ENCODE data around the gene TASOR2.

The TASOR2 gene

GRCh38 chr10:5683065-5683464, 1.6 kb upstream of the TASOR2 start:
- no peak for DNase-seq (ENCODE audit: low read depth in 3 of 3)

DNA sequence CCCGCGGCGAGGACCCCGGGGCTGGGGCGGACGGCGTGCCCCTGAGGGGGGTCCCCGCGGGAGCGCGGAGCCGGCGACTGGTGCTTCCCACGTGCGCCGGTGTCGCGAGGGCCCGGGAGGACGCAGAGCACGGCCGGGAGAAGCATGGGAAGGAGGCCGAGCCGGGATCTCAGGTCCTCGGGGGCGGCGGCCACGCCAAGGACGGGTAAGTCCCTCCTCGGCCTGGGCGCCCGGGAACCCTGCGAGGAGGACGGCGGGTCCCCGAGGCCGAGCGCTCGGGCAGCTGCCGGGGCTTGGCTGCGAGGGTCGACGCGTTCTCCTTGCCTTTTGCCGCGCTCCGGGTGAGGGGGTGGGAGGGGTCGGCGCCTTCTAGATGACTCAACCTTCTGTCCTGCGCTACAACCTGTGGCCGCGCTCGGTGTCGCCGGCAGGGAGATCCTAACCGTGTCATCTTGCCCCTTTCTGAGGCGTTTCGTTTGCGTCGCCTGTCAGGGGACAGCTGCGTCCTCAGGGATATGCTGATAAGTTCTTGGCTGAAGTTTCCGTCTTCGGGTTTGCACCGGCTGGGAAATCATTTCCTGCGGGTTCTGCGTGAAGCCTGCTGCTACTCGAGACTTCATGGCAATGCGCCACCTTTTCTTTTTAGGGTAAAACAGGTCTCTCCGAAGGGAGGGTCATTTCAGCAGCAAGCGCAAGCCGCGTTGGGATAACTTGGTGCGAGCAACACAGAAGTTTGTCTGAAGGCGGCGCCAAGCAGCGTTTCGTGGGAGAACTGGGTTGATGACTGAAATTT, 529 bp downstream of the TASOR2 start:
- DNase-seq (ENCODE audit: low read depth in 3 of 3): peak; percentile 49 to 67 (median 54)

DNA sequence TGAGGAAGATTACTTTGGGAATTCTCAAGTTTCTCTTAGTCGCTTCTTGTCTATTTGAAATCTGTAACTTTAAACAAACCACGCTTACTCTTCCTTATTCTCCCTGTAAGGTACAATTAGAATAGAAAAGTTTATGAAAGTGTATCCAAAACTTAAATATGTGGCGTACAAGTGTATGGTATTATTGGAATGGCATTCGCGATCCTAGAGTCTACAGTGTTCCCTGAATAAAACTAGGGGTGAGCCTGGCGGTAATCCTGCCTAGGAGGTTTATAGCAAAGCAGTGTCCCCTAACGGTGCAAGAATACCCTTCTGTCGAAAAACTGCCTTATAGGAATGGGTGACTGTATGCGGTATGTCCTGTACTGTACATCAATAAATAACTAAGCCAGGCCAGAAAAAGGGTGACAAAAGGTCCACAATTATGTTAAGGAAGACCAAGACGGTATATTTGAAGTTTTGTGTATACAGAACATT, 1.2 kb downstream of the TASOR2 start:
- no peak for DNase-seq (ENCODE audit: low read depth in 3 of 3)

- DNase-seq (ENCODE audit: low read depth in 3 of 3): no peak
These were observed 3.9 kb downstream of the TASOR2 start for GRCh38 chr10:5688587-5688986.

GRCh38 chr10:5691786-5692185, 7.1 kb downstream of the TASOR2 start:
- DNase-seq (ENCODE audit: low read depth in 3 of 3): no peak

DNA sequence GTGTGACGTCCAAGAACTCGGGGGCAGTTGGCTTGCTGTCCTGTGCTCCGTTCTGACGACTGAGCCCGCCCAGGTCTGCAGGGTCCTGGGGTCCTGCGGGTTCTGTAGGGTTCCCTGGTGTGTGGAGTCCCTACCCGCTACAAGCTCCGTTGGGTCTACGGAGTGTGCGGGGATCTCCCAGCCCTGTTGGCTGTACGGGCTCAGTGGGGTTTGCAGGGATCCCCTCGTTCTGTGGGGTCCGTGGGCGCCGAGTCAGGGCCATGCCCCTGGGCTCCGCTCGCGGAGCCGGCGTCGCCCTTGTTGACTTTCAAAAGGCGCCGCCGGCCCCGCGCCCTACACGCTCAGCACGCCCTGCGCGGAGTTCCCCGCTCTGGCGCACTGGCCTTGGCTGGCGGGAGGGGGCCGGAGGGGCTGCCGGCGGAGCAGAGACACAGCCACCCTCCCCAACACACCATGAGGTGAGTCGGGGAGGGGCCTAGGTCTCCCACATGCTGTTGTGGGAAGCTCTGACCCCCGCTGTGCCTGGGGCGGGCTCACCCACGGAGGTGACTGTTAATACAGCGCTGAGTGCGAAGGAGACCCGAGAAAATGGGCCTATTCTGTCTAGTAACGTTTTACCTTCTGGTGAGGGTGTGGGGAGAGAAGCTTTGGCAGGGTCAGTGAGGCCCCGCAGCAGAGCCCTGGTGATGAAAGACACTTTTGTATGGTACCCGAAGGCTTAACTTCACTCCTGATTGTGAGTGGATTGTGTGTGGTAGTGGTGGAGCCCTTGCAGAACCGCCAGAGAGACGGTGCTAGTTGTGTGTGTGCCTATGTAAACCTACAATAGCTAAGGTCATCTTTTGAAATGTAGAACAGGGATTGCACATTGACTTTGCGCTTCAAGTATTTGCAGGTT, 8.1 kb downstream of the TASOR2 start:
- peak; percentile 15 to 56 (median 44) for DNase-seq (ENCODE audit: low read depth in 3 of 3)

DNA sequence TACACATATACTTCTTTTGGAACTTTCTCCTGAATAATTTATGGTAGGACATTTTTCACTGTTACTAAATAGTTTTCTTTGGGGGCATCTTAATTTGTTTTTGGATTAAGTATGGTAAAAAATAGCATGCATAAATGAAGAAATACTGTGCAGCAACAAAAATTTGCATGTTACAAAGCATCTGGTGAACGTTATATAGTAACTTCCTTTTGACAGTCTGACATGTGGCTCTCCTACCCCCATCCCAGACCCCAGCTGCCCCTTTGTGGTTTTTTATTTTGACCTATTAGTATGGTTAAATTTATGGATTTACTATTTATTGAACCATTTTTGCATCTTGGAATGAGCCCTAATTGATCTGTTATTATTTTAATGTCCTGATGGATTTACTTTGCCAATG, 9.9 kb downstream of the TASOR2 start:
- DNase-seq (ENCODE audit: low read depth in 3 of 3): no peak

- no peak for DNase-seq (ENCODE audit: low read depth in 3 of 3)
These were observed 12.7 kb downstream of the TASOR2 start for GRCh38 chr10:5697342-5697741.

GRCh38 chr10:5698062-5698461, 13.4 kb downstream of the TASOR2 start:
- no peak for DNase-seq (ENCODE audit: low read depth in 3 of 3)

- DNase-seq (ENCODE audit: low read depth in 3 of 3): no peak
These were observed 23.7 kb downstream of the TASOR2 start for GRCh38 chr10:5708356-5708755.

DNA sequence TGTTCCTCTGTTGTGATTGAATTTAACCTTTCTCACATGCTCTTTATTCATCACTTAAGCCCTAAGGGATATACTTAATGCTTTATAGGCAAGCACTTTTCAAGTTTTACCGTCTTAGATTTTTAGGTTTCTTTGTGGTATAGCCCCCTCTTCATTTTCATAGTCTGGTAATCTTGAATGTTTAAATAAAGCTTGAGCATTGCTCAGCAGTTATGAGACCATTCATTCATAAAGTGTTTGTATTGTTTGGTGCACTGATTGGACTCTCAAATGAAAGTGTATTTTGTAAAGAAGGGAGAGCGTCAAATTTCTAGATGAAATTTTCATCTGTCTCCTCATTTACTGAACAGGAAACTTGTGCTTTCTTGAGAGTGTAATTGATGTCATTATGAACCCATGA, 25.2 kb downstream of the TASOR2 start:
- no peak for DNase-seq (ENCODE audit: low read depth in 3 of 3)

DNA sequence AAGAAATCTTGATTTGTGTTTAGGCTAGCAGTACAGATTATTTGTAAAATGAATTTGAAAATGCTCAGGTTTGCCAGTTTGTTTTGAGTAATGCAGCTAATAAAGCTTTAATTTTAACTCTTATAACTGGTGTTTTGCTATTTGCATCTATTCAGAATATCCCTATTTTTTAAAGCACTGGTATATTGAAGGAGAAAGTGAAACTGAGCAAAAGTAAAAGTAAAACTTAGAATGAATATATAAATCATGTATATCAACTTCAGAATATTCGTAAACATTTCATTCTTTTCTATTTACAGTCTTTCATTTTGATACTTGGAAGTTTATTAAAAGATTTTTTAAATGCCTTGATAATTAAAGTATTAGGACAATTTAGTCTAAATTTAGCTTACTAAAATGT, 26.2 kb downstream of the TASOR2 start:
- no peak for DNase-seq (ENCODE audit: low read depth in 3 of 3)

DNA sequence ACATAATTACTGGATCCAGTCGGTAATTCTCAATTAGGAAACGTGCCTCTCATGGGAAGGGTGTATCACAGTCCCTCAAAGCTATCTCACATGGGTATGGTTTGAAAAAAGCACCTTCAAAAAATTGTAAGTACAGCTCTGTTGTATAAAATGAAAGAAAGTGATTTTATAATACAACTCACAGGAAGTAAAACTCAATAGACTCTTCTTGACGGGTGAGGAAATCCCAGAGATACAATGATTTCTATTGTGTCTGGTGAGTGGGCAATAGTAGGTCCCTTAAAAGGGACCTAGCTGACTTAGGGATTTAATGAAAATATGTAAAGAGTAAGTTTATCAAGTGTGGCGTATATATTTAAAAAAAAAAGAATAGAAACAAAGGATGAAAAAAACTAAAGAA, 27.0 kb downstream of the TASOR2 start:
- DNase-seq (ENCODE audit: low read depth in 3 of 3): no peak

DNA sequence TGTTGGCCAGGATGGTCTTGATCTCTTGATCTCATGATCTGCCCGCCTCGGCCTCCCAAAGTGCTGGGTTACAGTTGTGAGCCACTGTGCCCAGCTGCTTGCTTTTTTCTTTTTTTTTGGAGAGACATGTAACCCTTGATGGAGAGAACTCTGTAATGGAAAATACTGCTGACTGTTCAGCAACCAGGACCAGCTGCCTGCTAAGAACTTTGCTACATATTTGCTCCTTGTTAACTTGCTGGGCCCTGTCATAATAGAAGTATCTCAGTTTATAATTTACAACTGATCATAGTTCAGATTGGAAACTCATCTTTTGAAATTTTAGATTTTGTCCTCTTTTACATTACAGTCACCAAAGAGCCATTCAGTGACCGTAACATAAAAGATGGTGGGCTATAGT, 34.9 kb downstream of the TASOR2 start:
- no peak for DNase-seq (ENCODE audit: low read depth in 3 of 3)

DNA sequence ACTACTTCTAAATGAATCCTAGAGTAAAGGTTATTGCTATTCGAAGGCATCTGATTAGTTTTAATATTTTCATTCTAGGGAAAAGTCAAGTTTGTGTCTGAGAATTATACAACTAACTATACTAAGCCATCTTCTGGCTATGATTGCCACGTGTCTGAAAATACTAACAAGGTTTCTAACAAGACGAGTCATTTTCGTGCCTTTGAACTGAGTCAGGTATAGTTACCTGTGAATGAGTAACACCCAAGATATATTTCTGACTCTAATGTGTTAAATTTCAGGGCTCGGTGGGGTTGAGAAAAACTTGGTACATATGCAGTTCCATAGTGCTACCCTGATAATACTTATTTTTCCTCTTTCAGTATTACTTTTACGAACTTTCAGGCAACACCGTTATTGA, 35.5 kb downstream of the TASOR2 start:
- no peak for DNase-seq (ENCODE audit: low read depth in 3 of 3)

- no peak for DNase-seq (ENCODE audit: low read depth in 3 of 3)
These were observed 39.1 kb downstream of the TASOR2 start for GRCh38 chr10:5723692-5724091.

GRCh38 chr10:5730766-5731165, 46.1 kb downstream of the TASOR2 start:
- no peak for DNase-seq (ENCODE audit: low read depth in 3 of 3)

GRCh38 chr10:5731559-5731958, 46.9 kb downstream of the TASOR2 start:
- no peak for DNase-seq (ENCODE audit: low read depth in 3 of 3)

DNA sequence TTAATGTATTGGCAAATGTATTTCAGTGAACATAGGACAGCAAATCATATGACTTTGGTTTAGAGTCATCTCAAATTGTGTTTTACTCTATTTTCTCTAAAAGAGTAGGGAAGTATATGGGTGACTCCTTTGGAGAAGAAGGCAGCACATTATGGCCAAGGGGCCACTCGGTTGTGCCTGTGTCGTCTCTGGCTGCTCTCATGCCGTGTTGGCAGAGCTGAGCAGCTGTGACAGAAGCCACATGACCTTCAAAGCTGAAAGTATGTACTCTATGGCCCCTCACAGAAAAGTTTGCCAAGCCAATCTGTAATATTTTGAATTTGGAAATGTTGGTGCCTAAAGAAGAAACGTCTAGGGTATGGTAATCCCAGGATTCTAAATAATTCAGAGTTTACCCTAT, 47.5 kb downstream of the TASOR2 start:
- no peak for DNase-seq (ENCODE audit: low read depth in 3 of 3)

Data from stimulated activated CD4-positive, alpha-beta T cell treated with anti-CD3 and anti-CD28 coated beads, TNF-alpha, amount 100 ng/mL, for 48 hours (primary cell).